ENCODE measurements around the gene NOS3.

DNA sequence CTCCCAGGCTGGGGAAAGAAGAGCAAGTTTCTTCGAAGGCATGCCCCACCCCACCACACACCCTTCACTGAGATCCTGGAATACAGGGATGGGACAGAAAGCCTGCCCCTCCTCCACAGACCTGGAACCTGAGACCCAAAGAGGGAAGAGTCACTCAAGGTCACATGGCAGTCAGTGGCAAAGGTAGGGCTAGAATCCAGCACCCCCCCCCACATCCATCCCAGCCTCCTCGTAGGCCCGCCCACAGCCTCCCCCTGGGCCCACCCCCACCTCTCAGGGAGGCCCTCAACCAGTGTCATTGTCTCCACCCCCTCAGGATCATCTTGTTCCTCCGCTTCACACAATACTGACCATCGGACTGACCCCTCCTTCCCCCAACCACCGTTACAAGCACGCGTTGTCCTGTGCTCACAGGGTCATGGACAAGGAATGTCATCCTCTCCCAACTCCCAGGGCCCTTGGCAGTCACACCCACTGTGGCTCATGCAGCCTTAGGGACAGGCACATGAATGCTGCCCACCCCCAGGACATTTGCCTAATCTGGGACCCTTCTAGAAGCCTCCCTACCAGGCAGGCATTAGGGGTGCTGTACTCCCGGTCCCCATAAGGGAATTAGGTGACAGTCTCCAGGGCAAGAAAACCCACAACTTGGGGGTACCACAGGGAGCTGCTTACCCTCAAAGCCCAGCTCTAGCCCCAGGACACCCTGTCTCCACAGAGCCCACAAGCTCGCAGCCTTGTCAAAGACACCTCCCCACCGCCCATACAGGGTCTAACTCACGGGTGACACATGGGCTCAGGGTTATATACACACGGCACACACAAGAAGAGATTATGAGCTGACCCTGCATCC is 14.1 kb upstream of the NOS3 start:
- TF ChIP-seq, protein P1, sequence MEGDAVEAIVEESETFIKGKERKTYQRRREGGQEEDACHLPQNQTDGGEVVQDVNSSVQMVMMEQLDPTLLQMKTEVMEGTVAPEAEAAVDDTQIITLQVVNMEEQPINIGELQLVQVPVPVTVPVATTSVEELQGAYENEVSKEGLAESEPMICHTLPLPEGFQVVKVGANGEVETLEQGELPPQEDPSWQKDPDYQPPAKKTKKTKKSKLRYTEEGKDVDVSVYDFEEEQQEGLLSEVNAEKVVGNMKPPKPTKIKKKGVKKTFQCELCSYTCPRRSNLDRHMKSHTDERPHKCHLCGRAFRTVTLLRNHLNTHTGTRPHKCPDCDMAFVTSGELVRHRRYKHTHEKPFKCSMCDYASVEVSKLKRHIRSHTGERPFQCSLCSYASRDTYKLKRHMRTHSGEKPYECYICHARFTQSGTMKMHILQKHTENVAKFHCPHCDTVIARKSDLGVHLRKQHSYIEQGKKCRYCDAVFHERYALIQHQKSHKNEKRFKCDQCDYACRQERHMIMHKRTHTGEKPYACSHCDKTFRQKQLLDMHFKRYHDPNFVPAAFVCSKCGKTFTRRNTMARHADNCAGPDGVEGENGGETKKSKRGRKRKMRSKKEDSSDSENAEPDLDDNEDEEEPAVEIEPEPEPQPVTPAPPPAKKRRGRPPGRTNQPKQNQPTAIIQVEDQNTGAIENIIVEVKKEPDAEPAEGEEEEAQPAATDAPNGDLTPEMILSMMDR (conservative IDR thresholded peaks at IDR 0.05; ENCODE audit: low read depth, low read length) = no peak
- no peak for TF ChIP-seq EZH2 (IDR thresholded peaks at IDR 0.05; ENCODE audit: low read length, unreplicated experiment)
